AG04449 (cell line): ENCODE measurements around the gene XYLT2.

Experiments used
- CTCF ChIA-PET: fragments of 350-600 bp; formaldehyde crosslinking; extraction: SDS; loops from one replicate; lab custom pipeline; 2021; ENCODE audit warnings: antibody characterized with exemption; lab: Yijun Ruan, JAX
- POLR2A ChIA-PET: fragments of 400-600, 350-600 bp; formaldehyde crosslinking; extraction: SDS; loops from one replicate; lab custom pipeline; 2020; ENCODE audit warnings: antibody characterized with exemption, inconsistent platforms; lab: Yijun Ruan, JAX
- DNase-seq: peaks from one replicate; pipeline ENCODE4 v3.0.0-alpha.2; 2010; ENCODE audit warnings: low read depth, low spot score
- H3K4me3 ChIP-seq: 2 replicates; pipeline ENCODE4 v1.5.1; 2011; ENCODE audit warnings: low read depth, mild to moderate bottlenecking, control low read depth, low read length
- TF ChIP-seq, protein P1 (sequence below): IDR thresholded peaks from one replicate; pipeline ENCODE4 v1.5.1; 2011; ENCODE audit warnings: mild to moderate bottlenecking, moderate library complexity, low read length, control low read depth, inconsistent platforms; ENCODE audit not compliant: insufficient read depth; ENCODE audit errors: missing control alignments

Gene XYLT2

DNA sequence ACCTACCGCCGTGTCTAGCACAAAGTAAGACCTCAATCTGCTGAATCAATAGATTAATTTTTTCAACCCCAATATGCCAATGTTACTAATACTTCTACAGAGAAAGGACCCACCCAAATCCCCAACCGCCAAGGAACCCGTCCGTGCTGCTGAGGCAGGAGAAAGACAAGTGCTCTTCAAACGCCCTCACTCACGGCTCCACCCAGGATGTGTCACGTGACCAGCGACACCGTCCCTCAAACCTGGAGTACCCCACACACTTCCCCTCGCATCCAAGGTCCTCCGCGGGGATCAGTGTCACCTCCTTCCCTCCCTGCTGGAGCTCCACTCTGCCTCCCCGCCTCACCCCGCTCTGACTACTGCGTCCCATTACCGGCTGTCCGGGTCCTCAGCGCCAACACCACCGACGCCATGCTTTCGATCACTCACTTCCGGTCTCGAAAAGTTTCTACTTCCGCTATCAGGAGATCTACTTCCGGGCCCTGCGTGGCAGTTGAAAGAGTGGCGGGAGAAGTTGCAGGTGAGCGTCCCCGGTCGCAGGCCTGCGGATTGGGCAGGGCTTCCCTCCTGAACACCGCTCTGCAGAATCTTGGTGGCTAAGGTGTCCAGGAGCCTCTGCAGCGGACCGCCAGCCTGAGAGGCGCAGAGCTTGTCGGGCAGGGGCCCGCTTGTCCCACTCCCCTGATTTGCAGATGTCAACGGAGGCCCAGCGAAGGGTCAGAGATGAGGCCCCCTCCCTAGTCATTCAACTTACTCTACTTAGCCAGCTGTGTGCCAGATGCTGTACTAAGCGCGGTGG, 27.0 kb downstream of the XYLT2 start, which contains the start of the genes EME1 and MRPL27:
Gene EME1, plus strand, starts transcription at position 472 of the 799 bp plus-strand sequence. CDS start 1,980 bp downstream, outside the sequence.
Gene MRPL27, minus strand, starts transcription at position 427 of the 799 bp plus-strand sequence. Its CDS starts 14 bp downstream, at position 413.
- ChIA-PET CTCF (interaction anchor here (0.9 to 6.9 kb wide), 6 partner anchors 8 to 25 kb away, joined by 3 to 60 read pairs (median 4); partner anchors contain the start of gene LRRC59), POLR2A (no interaction called here)
- DNase-seq = no peak
- TF ChIP-seq, protein P1, sequence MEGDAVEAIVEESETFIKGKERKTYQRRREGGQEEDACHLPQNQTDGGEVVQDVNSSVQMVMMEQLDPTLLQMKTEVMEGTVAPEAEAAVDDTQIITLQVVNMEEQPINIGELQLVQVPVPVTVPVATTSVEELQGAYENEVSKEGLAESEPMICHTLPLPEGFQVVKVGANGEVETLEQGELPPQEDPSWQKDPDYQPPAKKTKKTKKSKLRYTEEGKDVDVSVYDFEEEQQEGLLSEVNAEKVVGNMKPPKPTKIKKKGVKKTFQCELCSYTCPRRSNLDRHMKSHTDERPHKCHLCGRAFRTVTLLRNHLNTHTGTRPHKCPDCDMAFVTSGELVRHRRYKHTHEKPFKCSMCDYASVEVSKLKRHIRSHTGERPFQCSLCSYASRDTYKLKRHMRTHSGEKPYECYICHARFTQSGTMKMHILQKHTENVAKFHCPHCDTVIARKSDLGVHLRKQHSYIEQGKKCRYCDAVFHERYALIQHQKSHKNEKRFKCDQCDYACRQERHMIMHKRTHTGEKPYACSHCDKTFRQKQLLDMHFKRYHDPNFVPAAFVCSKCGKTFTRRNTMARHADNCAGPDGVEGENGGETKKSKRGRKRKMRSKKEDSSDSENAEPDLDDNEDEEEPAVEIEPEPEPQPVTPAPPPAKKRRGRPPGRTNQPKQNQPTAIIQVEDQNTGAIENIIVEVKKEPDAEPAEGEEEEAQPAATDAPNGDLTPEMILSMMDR = no peak
- peak within 1 kb of the TSS; percentile 100 for H3K4me3 ChIP-seq

DNA sequence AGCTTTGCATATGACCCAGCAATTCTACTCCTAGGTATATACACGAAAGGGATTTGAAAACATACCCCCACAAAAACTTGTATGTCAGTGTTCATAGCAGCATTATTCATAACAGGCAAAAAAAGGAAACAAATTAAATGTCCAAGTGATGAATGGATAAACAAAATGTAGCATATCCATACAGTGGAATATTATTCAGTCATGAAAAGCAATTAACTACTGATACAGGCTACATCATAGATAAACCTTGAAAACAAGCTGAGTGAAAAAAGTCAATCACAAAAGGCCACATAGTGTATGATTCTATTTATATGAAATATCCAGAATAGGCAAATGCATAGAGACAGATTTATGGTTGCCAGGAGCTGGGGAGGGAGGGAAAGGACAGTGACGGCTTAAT, 27.8 kb downstream of the XYLT2 start:
- CTCF ChIA-PET = interaction anchor here (1.2 to 6.9 kb wide), 5 partner anchors 9 to 25 kb away, joined by 3 to 60 read pairs (median 6); partner anchors contain the start of gene LRRC59
- DNase-seq = no peak
- POLR2A ChIA-PET = no interaction called here
- peak overlapping the region; percentile 100 for H3K4me3 ChIP-seq
- TF ChIP-seq, protein P1 = no peak

DNA sequence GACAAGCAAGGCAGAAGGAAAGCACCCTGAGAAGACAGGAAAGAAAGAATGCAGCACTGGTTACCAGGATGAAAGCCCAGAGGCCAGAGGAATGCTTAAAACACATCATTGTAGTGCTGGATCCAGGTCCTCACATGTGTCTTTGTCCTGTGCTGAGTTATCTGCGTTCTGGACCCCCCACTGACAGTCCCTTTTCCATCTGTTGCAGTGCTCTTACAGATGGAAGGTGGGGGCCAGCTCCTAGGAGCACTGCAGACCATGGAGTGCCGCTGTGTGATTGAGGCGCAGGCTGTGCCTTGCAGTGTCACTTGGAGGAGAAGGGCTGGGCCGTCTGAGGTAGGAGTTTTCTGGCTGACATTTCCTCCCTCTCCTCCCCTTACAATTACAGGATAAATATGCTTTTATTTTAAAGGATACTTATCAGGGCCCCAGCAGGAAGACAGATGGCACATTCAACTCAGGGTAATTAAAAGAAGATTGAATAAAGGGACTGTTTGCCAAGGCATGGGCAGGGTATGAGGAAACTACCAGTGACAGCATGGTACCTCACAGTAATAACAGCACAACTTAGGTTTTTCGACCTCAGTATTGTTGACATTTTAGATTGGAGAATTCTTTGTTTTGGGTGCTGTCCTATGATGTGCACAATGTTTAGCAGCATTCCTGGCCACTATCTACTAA, 30.1 kb downstream of the XYLT2 start:
- H3K4me3 ChIP-seq = no peak overlapping the region
- TF ChIP-seq, protein P1 = no peak
- ChIA-PET CTCF (interaction anchor here (1.1 to 6.2 kb wide), 3 partner anchors 14 to 22 kb away, joined by 4 to 52 read pairs (median 8); partner anchors contain the start of gene LRRC59), POLR2A (no interaction called here)
- DNase-seq = no peak

DNA sequence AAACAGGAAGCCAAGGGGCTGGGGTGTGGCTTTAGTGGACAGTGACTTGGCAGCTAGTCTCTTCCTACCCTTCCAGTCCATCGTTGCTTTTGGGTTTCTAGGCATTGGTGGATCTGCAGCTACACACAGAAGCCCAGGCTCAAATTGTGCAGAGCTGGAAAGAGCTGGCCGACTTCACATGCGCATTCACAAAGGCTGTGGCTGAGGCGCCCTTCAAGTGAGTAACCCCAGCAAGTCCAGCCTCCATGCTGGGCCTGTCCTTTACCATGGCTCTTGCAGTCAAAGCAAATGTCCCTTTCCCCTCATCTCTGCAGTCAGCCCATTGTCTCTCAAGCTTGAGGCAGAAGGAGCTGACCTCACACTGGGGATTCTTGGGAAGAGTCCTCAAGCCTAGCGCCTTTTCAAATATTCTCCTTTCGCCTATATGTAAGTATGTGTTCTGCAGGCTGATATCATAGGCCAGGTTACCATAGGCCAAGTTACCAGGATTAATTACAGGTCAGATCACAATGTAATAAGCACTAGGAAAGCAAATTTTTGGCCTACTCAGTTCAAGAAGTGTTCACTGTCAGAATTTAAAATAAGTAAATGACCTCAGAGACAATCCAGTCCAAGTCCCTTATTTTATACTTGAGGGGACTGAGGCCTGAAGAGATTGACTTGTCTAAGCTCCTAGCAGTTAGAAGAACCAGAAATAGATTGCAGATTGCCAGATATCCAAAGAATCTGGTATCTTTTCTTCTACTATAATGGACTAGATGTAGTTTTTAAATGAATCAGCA, 33.6 kb downstream of the XYLT2 start:
- CTCF ChIA-PET = interaction anchor here (0.8 to 12.6 kb wide), 3 partner anchors 17 to 18 kb away, joined by 3 to 139 read pairs (median 4); partner anchors contain the start of gene LRRC59
- TF ChIP-seq, protein P1 = no peak
- no peak overlapping the region for H3K4me3 ChIP-seq
- POLR2A ChIA-PET = interaction anchor here (0.6 to 1.2 kb wide), 2 partner anchors 9 to 12 kb away, joined by 5 to 7 read pairs; no protein-coding TSS in a partner anchor
- no peak for DNase-seq

DNA sequence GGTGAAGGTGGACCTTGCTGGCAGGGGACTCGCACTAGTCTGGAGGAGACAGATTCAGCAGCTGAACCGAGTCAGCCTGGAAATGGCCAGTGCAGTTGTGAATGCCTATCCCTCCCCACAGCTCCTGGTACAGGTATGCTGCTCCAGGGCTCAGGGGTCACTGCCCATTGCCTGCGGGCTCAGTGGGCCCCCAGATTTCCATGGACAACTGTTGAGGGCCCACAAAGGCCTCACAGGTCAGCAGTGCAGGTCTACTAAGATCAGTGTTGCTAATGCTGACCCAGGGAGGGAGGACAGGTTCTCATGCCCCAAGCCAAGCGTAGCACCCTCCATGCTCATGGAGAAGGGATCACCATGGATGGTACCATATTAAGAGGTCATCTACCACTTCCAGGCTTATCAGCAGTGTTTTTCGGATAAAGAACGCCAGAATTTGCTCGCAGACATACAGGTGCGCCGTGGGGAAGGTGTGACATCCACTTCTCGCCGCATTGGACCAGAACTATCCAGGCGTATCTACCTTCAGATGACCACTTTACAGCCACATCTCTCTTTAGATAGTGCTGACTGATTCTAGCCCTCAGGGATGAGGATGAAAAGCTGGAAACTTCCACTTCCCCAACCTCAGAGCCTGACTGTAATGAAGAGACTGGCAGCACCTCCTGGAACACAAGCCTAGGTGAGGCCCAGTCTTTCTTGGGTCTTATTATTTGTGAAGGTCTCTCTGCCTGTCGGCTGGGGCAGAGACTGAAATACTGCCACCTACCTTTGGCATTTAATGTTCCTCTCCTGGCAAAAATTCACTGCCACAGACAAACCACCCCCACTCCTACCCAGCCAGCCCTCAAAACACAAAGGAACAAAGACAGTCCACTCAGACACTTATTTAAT, 34.7 kb downstream of the XYLT2 start:
- TF ChIP-seq, protein P1 = no peak
- POLR2A ChIA-PET = interaction anchor here (1.2 to 1.7 kb wide), 2 partner anchors 11 to 16 kb away, joined by 7 to 9 read pairs; partner anchors contain the start of gene LRRC59
- DNase-seq = no peak
- H3K4me3 ChIP-seq = no peak overlapping the region
- CTCF ChIA-PET = interaction anchor here (0.8 to 12.6 kb wide), 4 partner anchors 10 to 19 kb away, joined by 3 to 139 read pairs (median 5); partner anchors contain the start of gene LRRC59
